Astrocyte (in vitro differentiated cells and primary cell): ENCODE results near the gene UFD1. TPM values are rescaled to one million over a fixed set of nuclear protein-coding genes. Genes with fewer than 3 reads are reported as not detected.

Source experiments
- DNase-seq: peaks from one replicate; pipeline ENCODE4 v3.0.0-alpha.2; 2010; ENCODE audit warnings: low read depth
- FAIRE-seq: peaks from 2 replicates; lab custom pipeline; 2011; peaks lifted over from hg19 to GRCh38; lab: Jason Lieb, UNC
- H2AFZ ChIP-seq: 2 replicates; pipeline ENCODE4 v1.6.0; 2012; ENCODE audit warnings: low read depth, low read length, inconsistent platforms
- H3K27ac ChIP-seq: 2 replicates; pipeline ENCODE4 v1.5.1; 2011; ENCODE audit warnings: low read depth, low read length, inconsistent platforms
- H3K27me3 ChIP-seq: 2 replicates; pipeline ENCODE4 v1.6.0; 2011; ENCODE audit warnings: low read length, inconsistent platforms; ENCODE audit not compliant: insufficient read depth
- H3K36me3 ChIP-seq: 2 replicates; pipeline ENCODE4 v1.5.1; 2011; ENCODE audit warnings: low read length, inconsistent platforms; ENCODE audit not compliant: insufficient read depth
- H3K4me1 ChIP-seq: 2 replicates; pipeline ENCODE4 v1.5.1; 2011; ENCODE audit warnings: low read length, inconsistent platforms; ENCODE audit not compliant: insufficient read depth
- H3K4me2 ChIP-seq: 2 replicates; pipeline ENCODE4 v1.6.0; 2012; ENCODE audit warnings: low read length, inconsistent platforms
- H3K4me3 ChIP-seq: 2 replicates; pipeline ENCODE4 v1.5.1; 2011; ENCODE audit warnings: low read depth, mild to moderate bottlenecking, low read length, inconsistent platforms; ENCODE audit not compliant: insufficient read depth
- H3K79me2 ChIP-seq: 2 replicates; pipeline ENCODE4 v1.6.0; 2012; ENCODE audit warnings: mild to moderate bottlenecking, low read length, inconsistent platforms; ENCODE audit not compliant: insufficient read depth
- H3K9ac ChIP-seq: 2 replicates; pipeline ENCODE4 v1.6.0; 2012; ENCODE audit warnings: mild to moderate bottlenecking, low read length, inconsistent platforms
- H3K9me3 ChIP-seq: 2 replicates; pipeline ENCODE4 v1.5.1; 2012; ENCODE audit warnings: low read depth, mild to moderate bottlenecking, low read length, inconsistent platforms; ENCODE audit not compliant: insufficient read depth
- H4K20me1 ChIP-seq: 2 replicates; pipeline ENCODE4 v1.6.0; 2012; ENCODE audit warnings: low read length, inconsistent platforms; ENCODE audit not compliant: insufficient read depth
- H3K27ac Mint-ChIP-seq: one replicate; pipeline ENCODE4 v1.8.0; 2021; ENCODE audit warnings: mild to moderate bottlenecking, mixed read lengths; ENCODE audit not compliant: unreplicated experiment
- H3K27me3 Mint-ChIP-seq: one replicate; pipeline ENCODE4 v1.8.0; 2021; ENCODE audit warnings: low read depth, mixed read lengths; ENCODE audit not compliant: unreplicated experiment
- H3K36me3 Mint-ChIP-seq: one replicate; pipeline ENCODE4 v1.8.0; 2021; ENCODE audit warnings: low read depth, mixed read lengths; ENCODE audit not compliant: unreplicated experiment
- H3K4me1 Mint-ChIP-seq: one replicate; pipeline ENCODE4 v1.8.0; 2021; ENCODE audit warnings: low read depth, mixed read lengths; ENCODE audit not compliant: unreplicated experiment
- H3K4me3 Mint-ChIP-seq: one replicate; pipeline ENCODE4 v1.8.0; 2021; ENCODE audit warnings: mild to moderate bottlenecking, moderate library complexity, mixed read lengths; ENCODE audit not compliant: unreplicated experiment
- H3K9me3 Mint-ChIP-seq: one replicate; pipeline ENCODE4 v1.8.0; 2021; ENCODE audit warnings: mild to moderate bottlenecking, mixed read lengths; ENCODE audit not compliant: unreplicated experiment
- CTCF ChIP-seq: IDR thresholded peaks from 2 replicates; pipeline ENCODE4 v1.5.1; 2011; ENCODE audit warnings: low read depth, mild to moderate bottlenecking, inconsistent platforms, low read length, moderate library complexity; ENCODE audit not compliant: insufficient read depth
- EZH2 ChIP-seq: IDR thresholded peaks from 2 replicates; pipeline ENCODE4 v1.6.1; 2012; ENCODE audit warnings: mild to moderate bottlenecking, low read length, inconsistent platforms; ENCODE audit not compliant: insufficient read depth
- total RNA-seq: library from RNA; stranded (reverse); gene quantifications from 2 replicates; pipeline ENCODE4 v1.2.1, GENCODE V29; 2021

UFD1 gene
- total RNA-seq, 1 donor from 2014 or later, result 105 TPM

GRCh38 chr22:19525666-19526065 is 46.7 kb upstream of the UFD1 start:
- Histone ChIP-seq H3K4me3 (no peak overlapping the region), H3K36me3 (no peaks in the 10 kb centered on the region), H3K4me2 (no peak overlapping the region), H3K27me3 (peaks cover 11% of the 10 kb centered on the region), H3K79me2 (no peaks in the 10 kb centered on the region), H3K9ac (no peak overlapping the region), H2AFZ (no peak overlapping the region), H4K20me1 (no peaks in the 10 kb centered on the region), H3K4me1 (peaks cover 20% of the 10 kb centered on the region), H3K9me3 (no peaks in the 10 kb centered on the region), H3K27ac (no peak overlapping the region)
- Mint-ChIP-seq H3K36me3 (no peaks in the 10 kb centered on the region), H3K27me3 (peaks cover 50% of the 10 kb centered on the region), H3K27ac (no peak overlapping the region), H3K9me3 (no peaks in the 10 kb centered on the region), H3K4me1 (peaks cover 1% of the 10 kb centered on the region), H3K4me3 (no peak overlapping the region)
- FAIRE-seq (no peak), DNase-seq (no peak)
- no peak for TF ChIP-seq EZH2
- no peak for TF ChIP-seq CTCF

DNA sequence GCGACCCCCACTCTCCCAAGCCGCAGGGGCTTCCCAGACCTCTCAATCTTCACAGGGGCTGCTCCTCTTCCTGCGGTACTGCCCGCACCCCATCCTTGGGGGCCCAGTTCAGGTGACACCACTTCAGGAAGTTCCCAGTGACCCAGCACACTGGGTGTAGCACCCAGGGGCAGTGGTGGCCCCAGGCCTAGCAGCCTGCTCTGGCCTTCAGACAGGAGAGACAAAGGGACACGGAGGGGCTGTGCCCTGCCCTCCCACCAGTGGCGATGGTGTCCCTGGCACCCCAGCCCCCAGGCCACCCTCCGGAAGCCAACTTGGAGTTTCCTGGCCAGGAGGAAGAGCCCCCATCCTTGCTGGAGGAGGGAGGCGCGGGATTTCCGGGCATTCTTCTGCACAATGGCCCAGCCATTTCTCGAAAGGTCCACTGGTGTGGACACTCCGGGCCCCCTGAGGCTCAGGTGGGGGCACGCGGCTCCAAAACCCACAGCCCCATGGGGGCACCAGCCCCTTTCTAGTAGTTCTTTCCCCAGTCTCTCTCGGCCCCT is 46.2 kb upstream of the UFD1 start:
- Histone ChIP-seq H3K79me2 (no peaks in the 10 kb centered on the region), H3K9me3 (no peaks in the 10 kb centered on the region), H3K9ac (no peak overlapping the region), H3K27ac (no peak overlapping the region), H3K4me3 (no peak overlapping the region), H4K20me1 (no peaks in the 10 kb centered on the region), H3K4me1 (peaks cover 20% of the 10 kb centered on the region), H3K4me2 (no peak overlapping the region), H2AFZ (no peak overlapping the region), H3K36me3 (no peaks in the 10 kb centered on the region), H3K27me3 (peaks cover 7% of the 10 kb centered on the region)
- peaks cover 1% of the 10 kb centered on the region for H3K4me1 Mint-ChIP-seq
- H3K27ac Mint-ChIP-seq, result no peak overlapping the region
- H3K9me3 Mint-ChIP-seq, result no peaks in the 10 kb centered on the region
- no peaks in the 10 kb centered on the region for H3K36me3 Mint-ChIP-seq
- H3K27me3 Mint-ChIP-seq, result peaks cover 49% of the 10 kb centered on the region
- FAIRE-seq, result no peak
- TF ChIP-seq EZH2, result no peak
- TF ChIP-seq CTCF, result no peak
- DNase-seq, result no peak
- no peak overlapping the region for H3K4me3 Mint-ChIP-seq
